IPS DF 6.9 (cell line): ENCODE results near the gene ADAMTS12.
"Not testable (repeated sequence)": the region's sequence is repeated elsewhere in the genome, so short reads cannot be mapped to it uniquely, and the experiment has no call there.

Source experiments
- DNase-seq: peaks from one replicate; pipeline ENCODE4 v3.0.0-alpha.2; 2013; ENCODE audit warnings: low read depth, low spot score
- H3K27ac ChIP-seq: one replicate; pipeline ENCODE4 v1.5.1; 2013; ENCODE audit warnings: low read length, control low read depth
- H3K27me3 ChIP-seq: 2 replicates; pipeline ENCODE4 v1.6.1; 2013; ENCODE audit warnings: mild to moderate bottlenecking, low read length; ENCODE audit not compliant: control insufficient read depth, insufficient read depth
- H3K36me3 ChIP-seq: 2 replicates; pipeline ENCODE4 v1.6.1; 2013; ENCODE audit warnings: low read length; ENCODE audit not compliant: control insufficient read depth, insufficient read depth
- H3K4me1 ChIP-seq: 2 replicates; pipeline ENCODE4 v1.6.1; 2013; ENCODE audit warnings: low read length; ENCODE audit not compliant: control insufficient read depth, insufficient read depth
- H3K4me3 ChIP-seq: 2 replicates; pipeline ENCODE4 v1.5.1; 2013; ENCODE audit warnings: mild to moderate bottlenecking, low read length
- H3K9me3 ChIP-seq: 2 replicates; pipeline ENCODE4 v1.6.1; 2013; ENCODE audit warnings: low read length, inconsistent platforms; ENCODE audit not compliant: control insufficient read depth, insufficient read depth
- WGBS: extraction: QIAGEN DNeasy Blood & Tissue Kit; methylation state at CpG from one replicate; pipeline ENCODE4 v1.1.7; 2013; ENCODE audit warnings: mixed read lengths, missing lambda C conversion rate; ENCODE audit not compliant: insufficient read length, insufficient coverage; 5-methylcytosine and 5-hydroxymethylcytosine counted together

Gene ADAMTS12

GRCh38 chr5:33576726-33577590 is 314.8 kb downstream of the ADAMTS12 start:
- WGBS = no CpG with 5 or more reads among the region's 10 CpGs
- no peak overlapping the region for H3K4me3 ChIP-seq
- H3K9me3 ChIP-seq = no peaks in the 10 kb centered on the region
- H3K27ac ChIP-seq = no peak overlapping the region
- H3K36me3 ChIP-seq = no peaks in the 10 kb centered on the region
- DNase-seq = no peak
- H3K4me1 ChIP-seq = no peaks in the 10 kb centered on the region
- H3K27me3 ChIP-seq = no peaks in the 10 kb centered on the region

GRCh38 chr5:33565324-33565723 is 326.5 kb downstream of the ADAMTS12 start:
- no peak overlapping the region for H3K27ac ChIP-seq
- no peak for DNase-seq
- peaks cover 1% of the 10 kb centered on the region; the same call in 1 of the 2 replicates for H3K4me1 ChIP-seq
- H3K36me3 ChIP-seq = no peaks in the 10 kb centered on the region
- no peaks in the 10 kb centered on the region for H3K27me3 ChIP-seq
- no peaks in the 10 kb centered on the region for H3K9me3 ChIP-seq
- no peak overlapping the region for H3K4me3 ChIP-seq
- WGBS = no CpG with 5 or more reads among the region's 2 CpGs

- Histone ChIP-seq H3K27ac (no peak overlapping the region), H3K36me3 (no peaks in the 10 kb centered on the region), H3K27me3 (no peaks in the 10 kb centered on the region), H3K4me1 (peaks cover 1% of the 10 kb centered on the region; the same call in 1 of the 2 replicates), H3K4me3 (no peak overlapping the region), H3K9me3 (no peaks in the 10 kb centered on the region)
- WGBS = no CpG with 5 or more reads among the region's 2 CpGs
- DNase-seq = peak; percentile 7
Observed at GRCh38 chr5:33563983-33564908, 327.5 kb downstream of the ADAMTS12 start.

DNA sequence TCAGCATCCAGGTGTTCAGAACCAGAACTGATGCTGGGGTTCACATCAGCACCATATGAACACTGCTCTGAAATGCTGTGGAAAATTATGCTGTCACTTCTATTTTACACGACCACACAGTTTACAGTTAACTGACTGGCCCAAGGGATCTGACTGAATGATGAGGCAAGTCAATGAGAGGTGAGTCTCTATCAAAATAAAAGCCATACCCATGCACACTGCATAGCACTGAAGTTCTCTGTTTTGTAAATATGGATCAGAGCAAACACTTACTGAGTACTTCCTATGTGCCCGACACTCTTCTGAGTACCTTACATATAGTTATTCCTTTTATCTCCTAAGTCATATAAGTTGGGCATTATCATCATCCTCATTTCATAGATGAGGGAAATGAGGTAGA is 328.3 kb downstream of the ADAMTS12 start:
- H3K4me1 ChIP-seq = peaks cover 1% of the 10 kb centered on the region; the same call in 1 of the 2 replicates
- no peak for DNase-seq
- no peaks in the 10 kb centered on the region for H3K9me3 ChIP-seq
- no peaks in the 10 kb centered on the region for H3K27me3 ChIP-seq
- H3K4me3 ChIP-seq = no peak overlapping the region
- H3K36me3 ChIP-seq = no peaks in the 10 kb centered on the region
- no CpG with 5 or more reads among the region's 2 CpGs for WGBS
- H3K27ac ChIP-seq = no peak overlapping the region

DNA sequence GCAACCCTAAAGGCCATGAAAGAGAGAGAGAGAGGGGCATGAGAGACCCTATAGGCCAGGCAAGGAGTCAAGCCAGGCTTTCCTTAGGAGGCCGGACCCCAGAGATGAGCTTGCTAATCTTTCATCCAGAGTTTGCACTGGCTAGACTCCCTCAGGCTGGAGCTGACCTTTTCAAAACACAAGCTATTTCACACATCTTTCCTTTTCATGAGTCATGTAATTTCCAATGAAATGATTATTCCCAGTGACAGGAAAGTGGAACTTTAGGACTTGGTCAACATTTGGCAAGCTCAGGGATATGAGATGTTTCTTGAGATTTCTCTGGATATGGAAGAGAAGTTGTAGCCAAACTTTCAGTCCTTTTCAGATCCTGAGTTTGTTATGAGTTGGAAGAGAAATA is 333.3 kb downstream of the ADAMTS12 start:
- no peaks in the 10 kb centered on the region for H3K36me3 ChIP-seq
- H3K4me3 ChIP-seq = no peak overlapping the region
- DNase-seq = no peak
- no peaks in the 10 kb centered on the region for H3K27me3 ChIP-seq
- no peaks in the 10 kb centered on the region for H3K9me3 ChIP-seq
- no peak overlapping the region for H3K27ac ChIP-seq
- WGBS = no CpG with 5 or more reads among the region's 1 CpG
- H3K4me1 ChIP-seq = no peaks in the 10 kb centered on the region

DNA sequence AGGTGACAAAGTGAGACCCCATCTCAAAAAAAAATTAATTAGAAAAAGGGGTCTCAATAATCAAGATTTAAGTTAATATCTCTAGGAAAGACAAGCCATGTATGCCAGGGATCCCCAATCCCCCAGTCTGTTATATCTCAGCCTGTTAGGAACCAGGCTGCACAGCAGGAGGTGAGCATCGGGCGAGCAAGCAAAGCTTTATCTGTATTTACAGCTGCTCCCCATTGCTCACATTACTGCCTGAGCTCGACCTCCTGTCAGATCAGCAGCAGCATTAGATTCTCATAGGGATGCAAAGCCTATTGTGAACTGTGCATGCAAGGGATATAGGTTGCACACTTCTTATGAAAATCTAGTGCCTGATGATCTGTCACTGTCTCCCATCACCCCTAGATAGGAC is 334.2 kb downstream of the ADAMTS12 start:
- Histone ChIP-seq H3K27me3 (no peaks in the 10 kb centered on the region), H3K36me3 (no peaks in the 10 kb centered on the region), H3K4me1 (no peaks in the 10 kb centered on the region), H3K9me3 (no peaks in the 10 kb centered on the region), H3K4me3 (no peak overlapping the region), H3K27ac (no peak overlapping the region)
- no peak for DNase-seq
- no CpG with 5 or more reads among the region's 3 CpGs for WGBS

GRCh38 chr5:33556330-33557328 is 335.2 kb downstream of the ADAMTS12 start:
- no peaks in the 10 kb centered on the region for H3K36me3 ChIP-seq
- WGBS = no CpG with 5 or more reads among the region's 8 CpGs
- no peak overlapping the region for H3K27ac ChIP-seq
- H3K27me3 ChIP-seq = no peaks in the 10 kb centered on the region
- H3K9me3 ChIP-seq = no peaks in the 10 kb centered on the region
- no peak for DNase-seq
- no peak overlapping the region for H3K4me3 ChIP-seq
- no peaks in the 10 kb centered on the region for H3K4me1 ChIP-seq

- H3K27me3 ChIP-seq = no peaks in the 10 kb centered on the region
- no CpG with 5 or more reads among the region's 6 CpGs for WGBS
- no peak overlapping the region for H3K4me3 ChIP-seq
- no peaks in the 10 kb centered on the region for H3K9me3 ChIP-seq
- H3K27ac ChIP-seq = no peak overlapping the region
- no peaks in the 10 kb centered on the region for H3K36me3 ChIP-seq
- no peaks in the 10 kb centered on the region for H3K4me1 ChIP-seq
- DNase-seq = no peak
Observed at GRCh38 chr5:33549982-33550567, 341.7 kb downstream of the ADAMTS12 start.

DNA sequence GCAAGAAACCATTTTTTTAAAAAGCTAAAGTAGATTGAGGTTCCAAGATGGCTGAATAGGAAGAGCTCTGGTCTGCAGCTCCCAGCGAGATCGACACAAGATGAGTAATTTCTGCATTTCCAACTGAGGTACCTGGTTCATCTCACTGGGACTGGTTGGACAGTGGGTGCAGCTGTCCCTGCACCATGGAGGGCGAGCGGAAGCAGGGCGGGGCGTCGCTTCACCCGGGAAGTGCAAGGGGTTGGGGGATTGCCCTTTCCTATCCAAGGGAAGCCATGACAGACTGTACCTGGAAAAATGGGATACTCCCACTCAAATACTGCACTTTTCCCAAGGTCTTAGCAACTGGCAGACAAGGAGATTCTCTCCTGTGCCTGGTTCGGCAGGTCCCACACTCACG is 352.0 kb downstream of the ADAMTS12 start:
- not testable (repeated sequence) for H3K4me3 ChIP-seq, H3K9me3 ChIP-seq, H3K27me3 ChIP-seq, DNase-seq, H3K4me1 ChIP-seq, H3K36me3 ChIP-seq, H3K27ac ChIP-seq
- no CpG with 5 or more reads among the region's 10 CpGs for WGBS
